Fibroblast of lung (primary cell): Measurements from ENCODE around the gene CAVIN2. TPM values are rescaled to one million over a fixed set of nuclear protein-coding genes. Genes with fewer than 3 reads are reported as not detected.

Experiments used
- DNase-seq, 2 donors: peaks; one replicate each; pipeline versions ENCODE4 v3.0.0 to v3.0.0-alpha.2; 2010; ENCODE audit warnings: low read depth in 2 of 2
- H2AFZ ChIP-seq: 2 replicates; pipeline ENCODE4 v1.5.1; 2012; ENCODE audit warnings: low read length, control low read depth, inconsistent platforms
- H3K27ac ChIP-seq: 2 replicates; pipeline ENCODE4 v1.5.1; 2011; ENCODE audit warnings: low read length, control low read depth; ENCODE audit not compliant: insufficient read depth
- H3K27me3 ChIP-seq: 2 replicates; pipeline ENCODE4 v1.5.1; 2011; ENCODE audit warnings: mild to moderate bottlenecking, low read length; ENCODE audit not compliant: control insufficient read depth, insufficient read depth
- H3K36me3 ChIP-seq: 2 replicates; pipeline ENCODE4 v1.5.1; 2011; ENCODE audit warnings: low read length; ENCODE audit not compliant: control insufficient read depth, insufficient read depth
- H3K4me1 ChIP-seq: 2 replicates; pipeline ENCODE4 v1.5.1; 2011; ENCODE audit warnings: low read length; ENCODE audit not compliant: control insufficient read depth, insufficient read depth; ENCODE audit errors: extremely low read depth
- H3K4me2 ChIP-seq: 2 replicates; pipeline ENCODE4 v1.5.1; 2011; ENCODE audit warnings: low read length, control low read depth; ENCODE audit not compliant: insufficient read depth; ENCODE audit errors: extremely low read depth
- H3K4me3 ChIP-seq, 4 experiments: fragments of 200-600 bp in 1 of 4; sonication (generic) in 1 of 4; replicated peaks in 1 of 4; 2 replicates each; pipeline ENCODE4 v1.5.1; 2011 to 2016; ENCODE audit warnings: low read length in 4 of 4, low read depth in 3 of 4, mild to moderate bottlenecking in 3 of 4, control low read depth in 2 of 4, inconsistent platforms in 1 of 4, mixed read lengths in 1 of 4; ENCODE audit not compliant: insufficient read depth in 1 of 4; ENCODE audit errors: control extremely low read depth in 1 of 4
- H3K79me2 ChIP-seq: 2 replicates; pipeline ENCODE4 v1.5.1; 2012; ENCODE audit warnings: mild to moderate bottlenecking, low read length, inconsistent platforms; ENCODE audit not compliant: control insufficient read depth, insufficient read depth
- H3K9ac ChIP-seq: 2 replicates; pipeline ENCODE4 v1.5.1; 2011; ENCODE audit warnings: mild to moderate bottlenecking, low read length, control low read depth; ENCODE audit not compliant: insufficient read depth
- H3K9me3 ChIP-seq: 2 replicates; pipeline ENCODE4 v1.5.1; 2012; ENCODE audit warnings: low read depth, low read length; ENCODE audit not compliant: control insufficient read depth, insufficient read depth
- H4K20me1 ChIP-seq: 2 replicates; pipeline ENCODE4 v1.5.1; 2011; ENCODE audit warnings: low read length; ENCODE audit not compliant: control insufficient read depth, insufficient read depth; ENCODE audit errors: extremely low read depth
- EZH2 ChIP-seq: IDR thresholded peaks from 2 replicates; pipeline ENCODE4 v1.5.1; 2012; ENCODE audit warnings: low read length, control low read depth, mild to moderate bottlenecking; ENCODE audit errors: missing control alignments
- polyA minus RNA-seq: library from RNA; depleted of rRNA, polyadenylated mRNA; stranded (reverse); fragments of >200 nt; gene quantifications from 2 replicates; pipeline ENCODE4 v1.2.3, GENCODE V29; 2011; ENCODE audit warnings: low replicate concordance
- polyA plus RNA-seq, 2 donors: library from polyadenylated mRNA; depleted of rRNA in 1 of 2; stranded (reverse) in 1 of 2; unstranded in 1 of 2; fragments of >200 nt; gene quantifications; 2 replicates each; pipeline ENCODE4 v1.2.1, GENCODE V29; 2011 to 2012; ENCODE audit warnings: missing spikeins in 1 of 2
- total RNA-seq: library from RNA; depleted of rRNA; stranded (reverse); fragments of >200 nt; gene quantifications from 2 replicates; pipeline ENCODE4 v1.2.1, GENCODE V29; 2014
- TF ChIP-seq, protein P1 (sequence below), 2 donors: IDR thresholded peaks in 1 of 2; conservative IDR thresholded peaks in 1 of 2; 1 replicate in 1 of 2; 2 replicates in 1 of 2; pipeline ENCODE4 v1.5.1; 2011 to 2012; ENCODE audit warnings: low read length in 2 of 2, control low read depth in 1 of 2, inconsistent platforms in 1 of 2, low read depth in 1 of 2, mild to moderate bottlenecking in 1 of 2

CAVIN2 gene, protein sequence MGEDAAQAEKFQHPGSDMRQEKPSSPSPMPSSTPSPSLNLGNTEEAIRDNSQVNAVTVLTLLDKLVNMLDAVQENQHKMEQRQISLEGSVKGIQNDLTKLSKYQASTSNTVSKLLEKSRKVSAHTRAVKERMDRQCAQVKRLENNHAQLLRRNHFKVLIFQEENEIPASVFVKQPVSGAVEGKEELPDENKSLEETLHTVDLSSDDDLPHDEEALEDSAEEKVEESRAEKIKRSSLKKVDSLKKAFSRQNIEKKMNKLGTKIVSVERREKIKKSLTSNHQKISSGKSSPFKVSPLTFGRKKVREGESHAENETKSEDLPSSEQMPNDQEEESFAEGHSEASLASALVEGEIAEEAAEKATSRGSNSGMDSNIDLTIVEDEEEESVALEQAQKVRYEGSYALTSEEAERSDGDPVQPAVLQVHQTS
- 12.6 and 28.1 TPM in 2 replicates for total RNA-seq
- 25.1 and 26.4 TPM in 2 replicates for polyA plus RNA-seq
- polyA plus RNA-seq (2012): 23.0 TPM in 2 replicates
- polyA minus RNA-seq: 14.7 and 15.2 TPM in 2 replicates

GRCh38 chr2:191846515-191847476 is at the start of gene CAVIN2:
TSS of gene CAVIN2 (minus strand) at chr2:191847088. CDS start at chr2:191846925, 163 bp downstream.
- TF ChIP-seq EZH2: no peak
- TF ChIP-seq, protein P1, sequence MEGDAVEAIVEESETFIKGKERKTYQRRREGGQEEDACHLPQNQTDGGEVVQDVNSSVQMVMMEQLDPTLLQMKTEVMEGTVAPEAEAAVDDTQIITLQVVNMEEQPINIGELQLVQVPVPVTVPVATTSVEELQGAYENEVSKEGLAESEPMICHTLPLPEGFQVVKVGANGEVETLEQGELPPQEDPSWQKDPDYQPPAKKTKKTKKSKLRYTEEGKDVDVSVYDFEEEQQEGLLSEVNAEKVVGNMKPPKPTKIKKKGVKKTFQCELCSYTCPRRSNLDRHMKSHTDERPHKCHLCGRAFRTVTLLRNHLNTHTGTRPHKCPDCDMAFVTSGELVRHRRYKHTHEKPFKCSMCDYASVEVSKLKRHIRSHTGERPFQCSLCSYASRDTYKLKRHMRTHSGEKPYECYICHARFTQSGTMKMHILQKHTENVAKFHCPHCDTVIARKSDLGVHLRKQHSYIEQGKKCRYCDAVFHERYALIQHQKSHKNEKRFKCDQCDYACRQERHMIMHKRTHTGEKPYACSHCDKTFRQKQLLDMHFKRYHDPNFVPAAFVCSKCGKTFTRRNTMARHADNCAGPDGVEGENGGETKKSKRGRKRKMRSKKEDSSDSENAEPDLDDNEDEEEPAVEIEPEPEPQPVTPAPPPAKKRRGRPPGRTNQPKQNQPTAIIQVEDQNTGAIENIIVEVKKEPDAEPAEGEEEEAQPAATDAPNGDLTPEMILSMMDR (conservative IDR thresholded peaks at IDR 0.05 in 1 of 2, IDR thresholded peaks at IDR 0.05 in 1 of 2; ENCODE audit: low read depth in 1 of 2, low read length in 2 of 2): peak; percentile 5 to 14
- peak; percentile 72 to 96 for DNase-seq
- Histone ChIP-seq H3K4me2 (peak within 1 kb of the TSS; percentile 95), H3K4me3 (peak within 1 kb of the TSS; percentile 63 to 85 (median 74)), H3K4me1 (peaks cover 2% of the 10 kb centered on the region), H3K9ac (peak within 1 kb of the TSS; percentile 64), H2AFZ (peak within 1 kb of the TSS; percentile 23), H3K36me3 (no peaks in the 10 kb centered on the region), H3K79me2 (peaks cover 33% of the 10 kb centered on the region), H3K9me3 (no peaks in the 10 kb centered on the region), H3K27me3 (no peaks in the 10 kb centered on the region), H3K27ac (peak within 1 kb of the TSS; percentile 74), H4K20me1 (no peaks in the 10 kb centered on the region)

GRCh38 chr2:191895743-191896142 is 48.9 kb upstream of the CAVIN2 start:
- no peak overlapping the region for H3K4me2 ChIP-seq
- TF ChIP-seq, protein P1 (conservative IDR thresholded peaks at IDR 0.05 in 1 of 2, IDR thresholded peaks at IDR 0.05 in 1 of 2; ENCODE audit: low read depth in 1 of 2, low read length in 2 of 2): no peak
- peaks cover 6% of the 10 kb centered on the region for H3K4me1 ChIP-seq
- no peaks in the 10 kb centered on the region for H3K79me2 ChIP-seq
- H3K4me3 ChIP-seq: no peak overlapping the region
- H2AFZ ChIP-seq: no peak overlapping the region
- H3K9me3 ChIP-seq: no peaks in the 10 kb centered on the region
- H3K9ac ChIP-seq: no peak overlapping the region
- H4K20me1 ChIP-seq: no peaks in the 10 kb centered on the region
- no peak for DNase-seq
- no peaks in the 10 kb centered on the region for H3K36me3 ChIP-seq
- H3K27me3 ChIP-seq: no peaks in the 10 kb centered on the region
- H3K27ac ChIP-seq: no peak overlapping the region

DNA sequence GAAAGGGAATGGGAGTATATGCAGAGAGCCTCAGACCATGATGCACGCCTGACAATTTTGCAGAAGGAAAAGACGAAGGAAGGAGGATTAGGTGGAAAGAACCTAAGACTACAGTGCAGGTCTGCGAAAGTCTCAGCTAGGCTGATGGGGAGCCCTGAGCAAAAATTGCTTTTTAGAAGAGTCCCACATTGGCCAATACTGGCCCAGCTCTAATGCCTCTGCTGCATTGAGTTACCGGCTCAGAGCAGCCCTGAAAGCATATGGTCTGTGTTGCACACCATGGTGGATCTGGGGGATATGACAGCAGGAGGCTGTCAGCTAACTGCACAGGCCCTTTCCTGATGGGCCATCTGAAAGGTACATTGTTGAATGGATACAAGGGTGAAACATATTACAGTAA is 48.3 kb upstream of the CAVIN2 start:
- Histone ChIP-seq H3K4me3 (no peak overlapping the region), H3K79me2 (no peaks in the 10 kb centered on the region), H3K9me3 (no peaks in the 10 kb centered on the region), H3K9ac (no peak overlapping the region), H3K36me3 (no peaks in the 10 kb centered on the region), H3K4me1 (peaks cover 6% of the 10 kb centered on the region), H3K27me3 (no peaks in the 10 kb centered on the region), H3K27ac (peak overlapping the region; percentile 18), H4K20me1 (no peaks in the 10 kb centered on the region), H2AFZ (no peak overlapping the region), H3K4me2 (no peak overlapping the region)
- TF ChIP-seq EZH2: no peak
- TF ChIP-seq, protein P1 (conservative IDR thresholded peaks at IDR 0.05 in 1 of 2, IDR thresholded peaks at IDR 0.05 in 1 of 2; ENCODE audit: low read depth in 1 of 2, low read length in 2 of 2): no peak
- DNase-seq: no peak
